ENCODE data around the gene MYO10. TPM values are rescaled to one million over a fixed set of nuclear protein-coding genes. Genes with fewer than 3 reads are reported as not detected.

MYO10 gene
- total RNA-seq, 3 donors from 2014 or later (not counting 1 experiment from before 2014, with no cell fraction given), result 0.83 to 1.2 TPM; not detected in 1

- H3K9me3 ChIP-seq (ENCODE audit: control insufficient read depth, insufficient read depth, low read length), result no peaks in the 10 kb centered on the region
- no peaks in the 10 kb centered on the region for H3K4me1 ChIP-seq (ENCODE audit: control insufficient read depth, insufficient read depth, low read length)
- no peaks in the 10 kb centered on the region for H3K27me3 Mint-ChIP-seq (ENCODE audit: low read depth in 2 of 2)
- H3K27ac Mint-ChIP-seq, result no peak overlapping the region
- TF ChIP-seq CTCF (IDR thresholded peaks at IDR 0.05), result no peak
- no peaks in the 10 kb centered on the region for H3K9me3 Mint-ChIP-seq
- DNase-seq (no peak), ATAC-seq (no peak)
- no peaks in the 10 kb centered on the region for H3K4me1 Mint-ChIP-seq
- no peak overlapping the region for H3K27ac ChIP-seq (ENCODE audit: low read length)
- H3K36me3 ChIP-seq (ENCODE audit: control insufficient read depth, insufficient read depth, low read length), result no peaks in the 10 kb centered on the region
- no peak overlapping the region for H3K4me3 ChIP-seq (ENCODE audit: low read length)
- 95% methylated on average over 8 of the region's 8 CpGs for WGBS (ENCODE audit: insufficient coverage)
- no peaks in the 10 kb centered on the region for H3K36me3 Mint-ChIP-seq
- intact Hi-C loops (cut with micrococcal nuclease), result no loop called here
- H3K4me3 Mint-ChIP-seq, result no peak overlapping the region
- H3K27me3 ChIP-seq (ENCODE audit: control insufficient read depth, insufficient read depth, low read length), result no peaks in the 10 kb centered on the region
Observed at GRCh38 chr5:16799796-16800195, 136.3 kb downstream of the MYO10 start.

GRCh38 chr5:16797951-16798350 is 138.1 kb downstream of the MYO10 start:
- Histone ChIP-seq H3K4me3 (ENCODE audit: low read length) (no peak overlapping the region), H3K36me3 (ENCODE audit: control insufficient read depth, insufficient read depth, low read length) (no peaks in the 10 kb centered on the region), H3K9me3 (ENCODE audit: control insufficient read depth, insufficient read depth, low read length) (no peaks in the 10 kb centered on the region), H3K4me1 (ENCODE audit: control insufficient read depth, insufficient read depth, low read length) (no peaks in the 10 kb centered on the region), H3K27me3 (ENCODE audit: control insufficient read depth, insufficient read depth, low read length) (no peaks in the 10 kb centered on the region), H3K27ac (ENCODE audit: low read length) (no peak overlapping the region)
- DNase-seq (no peak), ATAC-seq (no peak)
- TF ChIP-seq CTCF (IDR thresholded peaks at IDR 0.05), result no peak
- Mint-ChIP-seq H3K4me1 (no peaks in the 10 kb centered on the region), H3K27me3 (ENCODE audit: low read depth in 2 of 2) (no peaks in the 10 kb centered on the region), H3K9me3 (no peaks in the 10 kb centered on the region), H3K4me3 (no peak overlapping the region), H3K27ac (no peak overlapping the region), H3K36me3 (no peaks in the 10 kb centered on the region)
- intact Hi-C loops (cut with micrococcal nuclease), result no loop called here
- 95% methylated on average over 2 of the region's 2 CpGs for WGBS (ENCODE audit: insufficient coverage)

- 90% methylated on average over 23 of the region's 23 CpGs for WGBS (ENCODE audit: insufficient coverage)
- no peaks in the 10 kb centered on the region for H3K36me3 ChIP-seq (ENCODE audit: control insufficient read depth, insufficient read depth, low read length)
- intact Hi-C loops (cut with micrococcal nuclease), result no loop called here
- no peak for TF ChIP-seq CTCF (IDR thresholded peaks at IDR 0.05)
- no peaks in the 10 kb centered on the region for H3K9me3 ChIP-seq (ENCODE audit: control insufficient read depth, insufficient read depth, low read length)
- no peaks in the 10 kb centered on the region for H3K27me3 ChIP-seq (ENCODE audit: control insufficient read depth, insufficient read depth, low read length)
- no peak overlapping the region for H3K4me3 ChIP-seq (ENCODE audit: low read length)
- DNase-seq (no peak), ATAC-seq (no peak)
- Mint-ChIP-seq H3K27me3 (ENCODE audit: low read depth in 2 of 2) (no peaks in the 10 kb centered on the region), H3K4me3 (no peak overlapping the region), H3K36me3 (no peaks in the 10 kb centered on the region), H3K4me1 (no peaks in the 10 kb centered on the region), H3K9me3 (no peaks in the 10 kb centered on the region), H3K27ac (no peak overlapping the region)
- H3K4me1 ChIP-seq (ENCODE audit: control insufficient read depth, insufficient read depth, low read length), result no peaks in the 10 kb centered on the region
- no peak overlapping the region for H3K27ac ChIP-seq (ENCODE audit: low read length)
Observed at GRCh38 chr5:16794269-16794913, 141.7 kb downstream of the MYO10 start.

Data from natural killer cell (primary cell).